ENCODE measurements around the gene SURF6. TPM values are rescaled to one million over a fixed set of nuclear protein-coding genes. Genes with fewer than 3 reads are reported as not detected.
"Not testable (repeated sequence)": the region's sequence is repeated elsewhere in the genome, so short reads cannot be mapped to it uniquely, and the experiment has no call there.

Gene SURF6
- polyA plus RNA-seq, 1 donor: 20.5 TPM

GRCh38 chr9:133329306-133330156 is 6.5 kb downstream of the SURF6 start:
- not testable (repeated sequence) for DNase-seq (ENCODE audit: low read depth)

DNA sequence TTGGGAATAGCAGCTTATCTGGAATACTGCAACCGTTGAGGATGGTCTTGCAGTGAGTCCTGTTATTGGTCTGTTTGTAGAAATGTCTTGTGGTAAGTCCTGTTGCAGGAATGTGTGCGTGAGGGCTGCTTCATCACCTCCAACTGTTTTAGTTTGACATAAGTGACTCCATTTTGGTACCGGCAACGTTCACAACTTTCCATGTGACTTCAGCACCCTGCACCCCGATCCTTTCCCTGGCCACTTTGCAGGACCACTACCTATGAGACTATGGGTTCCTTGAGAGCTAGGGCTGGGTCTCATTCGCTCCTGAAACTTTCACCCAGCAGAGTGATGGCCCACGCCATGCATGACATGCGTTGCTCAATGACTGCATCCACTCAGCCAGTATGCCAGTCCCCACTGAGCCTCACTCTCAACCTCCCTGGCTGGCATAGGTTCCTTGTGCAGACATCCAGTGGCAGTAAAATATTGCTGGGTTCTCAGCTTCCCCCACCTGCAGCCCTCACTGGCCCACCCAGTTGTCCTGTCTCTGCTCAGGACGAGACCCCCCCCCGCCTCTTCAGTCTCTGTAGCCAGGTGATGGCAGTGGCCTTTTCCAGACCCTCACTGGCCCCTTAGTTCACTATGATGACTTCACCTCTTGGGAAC is 8.0 kb downstream of the SURF6 start:
- no peak for DNase-seq (ENCODE audit: low read depth)

GRCh38 chr9:133327021-133327420 is 9.0 kb downstream of the SURF6 start:
- DNase-seq (ENCODE audit: low read depth): not testable (repeated sequence)

DNA sequence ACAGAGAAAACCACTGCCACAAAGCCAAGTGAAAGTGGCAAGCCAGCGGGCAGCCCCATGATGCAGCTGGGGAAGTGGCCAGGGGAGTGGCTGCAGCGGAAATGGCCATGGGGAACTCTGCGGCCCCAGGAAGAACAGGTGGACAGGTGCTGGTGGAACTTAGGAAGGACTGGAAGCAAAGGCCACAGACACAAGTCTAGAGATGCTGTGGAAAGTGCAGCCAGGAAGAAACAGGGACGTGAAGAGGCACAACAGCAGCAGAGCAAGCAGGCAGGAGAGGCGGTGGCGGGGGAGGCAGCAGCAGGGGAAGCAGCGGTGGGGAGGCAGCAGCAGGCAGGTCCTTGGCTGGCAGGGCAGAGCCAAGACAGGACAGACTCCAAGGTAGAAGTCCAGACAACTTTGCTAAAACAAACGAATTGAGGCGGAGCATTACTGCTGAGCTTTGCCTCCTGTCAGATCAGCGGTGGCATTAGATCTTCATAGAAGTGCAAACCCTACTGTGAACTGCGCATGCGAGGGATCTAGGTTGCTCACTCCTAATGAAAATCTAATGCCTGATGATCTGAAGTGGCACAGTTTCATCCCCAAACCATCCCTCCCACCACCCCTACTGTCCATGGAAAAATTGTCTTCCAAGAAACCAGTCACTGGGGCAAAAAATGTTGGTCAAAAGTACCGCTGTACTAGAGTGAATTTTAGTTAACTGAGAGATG is 11.8 kb downstream of the SURF6 start:
- no peak for DNase-seq (ENCODE audit: low read depth)

DNA sequence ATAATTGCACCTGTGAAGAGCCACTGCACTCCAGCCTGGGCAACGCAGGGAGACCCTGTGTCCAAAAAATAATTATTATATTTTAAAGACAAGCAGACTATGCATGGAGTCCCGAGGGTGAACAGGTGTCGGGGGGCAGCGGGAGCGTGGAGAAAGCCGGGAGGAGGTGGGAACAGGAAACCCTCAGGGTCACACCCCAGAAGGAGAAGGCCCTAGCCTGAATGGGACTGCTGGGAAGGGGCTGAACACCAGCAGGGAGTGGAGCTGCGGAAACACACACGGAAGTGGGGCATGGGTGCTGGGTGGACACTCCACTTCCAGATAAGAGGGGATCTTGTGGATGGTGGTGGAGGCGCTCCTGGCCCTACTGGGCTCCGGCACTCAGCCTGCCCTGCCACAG is 12.8 kb downstream of the SURF6 start:
- DNase-seq (ENCODE audit: low read depth): no peak

DNA sequence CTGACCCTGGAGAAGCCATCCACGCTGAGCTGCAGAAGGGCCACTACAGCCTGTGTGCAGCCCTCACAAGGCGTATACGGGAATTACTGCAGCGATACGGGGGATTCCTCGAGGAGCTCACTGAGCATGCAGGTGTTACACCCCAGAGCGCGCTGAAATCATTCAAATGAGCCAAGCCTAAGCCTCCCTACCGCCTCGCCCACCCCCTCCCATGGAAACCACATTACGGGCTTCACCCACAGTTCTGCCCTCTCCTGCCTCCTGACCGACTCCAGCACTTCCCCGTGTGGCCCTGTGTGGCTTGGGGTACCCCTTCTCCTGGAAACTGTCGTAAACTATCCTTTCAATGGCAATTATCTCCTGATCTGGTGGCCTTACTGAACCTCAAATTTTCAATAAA is 13.3 kb downstream of the SURF6 start:
- DNase-seq (ENCODE audit: low read depth): no peak

DNA sequence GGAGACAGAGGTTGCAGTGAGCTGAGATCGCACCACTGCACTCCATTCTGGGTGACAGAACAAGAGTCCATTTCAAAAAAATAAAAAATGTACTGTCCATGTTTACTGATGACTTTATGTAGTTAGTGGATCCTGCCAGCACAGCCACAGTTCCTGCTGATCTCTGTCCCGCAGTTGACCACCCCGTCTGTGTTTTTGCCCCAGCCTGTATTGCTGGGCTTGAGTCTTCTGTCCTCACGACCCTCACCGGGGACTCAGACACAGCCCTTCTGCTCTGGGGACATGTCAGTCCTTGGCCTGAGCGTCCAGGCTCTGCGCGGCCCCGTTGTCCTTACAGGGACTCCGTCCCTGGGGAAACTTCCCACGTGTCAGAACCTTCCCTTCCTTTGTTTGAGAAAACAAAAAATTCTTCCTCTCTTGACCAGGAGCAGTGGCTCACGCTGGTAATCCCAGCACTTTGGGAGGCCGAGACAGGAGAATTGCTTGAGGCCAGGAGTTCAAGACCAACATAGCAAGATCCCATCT is 14.5 kb downstream of the SURF6 start:
- DNase-seq (ENCODE audit: low read depth): no peak

GRCh38 chr9:133320421-133320881 is 15.5 kb downstream of the SURF6 start:
- no peak for DNase-seq (ENCODE audit: low read depth)

DNA sequence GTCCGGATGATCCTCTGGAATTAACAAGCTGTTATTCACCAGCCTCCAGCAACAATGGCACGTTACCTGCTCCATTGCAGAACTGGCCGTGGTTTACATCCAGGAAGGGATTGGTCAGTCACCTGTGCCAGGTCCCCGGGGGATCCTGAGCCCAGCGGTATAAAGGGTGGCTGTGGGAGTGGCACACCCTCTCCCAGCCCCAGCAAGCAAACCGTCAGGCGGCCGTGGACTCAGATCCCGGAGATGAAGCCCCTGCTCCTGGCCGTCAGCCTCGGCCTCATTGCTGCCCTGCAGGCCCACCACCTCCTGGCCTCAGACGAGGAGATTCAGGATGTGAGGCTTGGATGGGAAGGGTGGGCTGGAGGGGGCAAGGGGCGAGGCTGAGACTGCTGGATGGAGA is 18.4 kb downstream of the SURF6 start:
- DNase-seq (ENCODE audit: low read depth): not testable (repeated sequence)

- DNase-seq (ENCODE audit: low read depth): no peak
Observed at GRCh38 chr9:133315997-133316396, 20.0 kb downstream of the SURF6 start.

DNA sequence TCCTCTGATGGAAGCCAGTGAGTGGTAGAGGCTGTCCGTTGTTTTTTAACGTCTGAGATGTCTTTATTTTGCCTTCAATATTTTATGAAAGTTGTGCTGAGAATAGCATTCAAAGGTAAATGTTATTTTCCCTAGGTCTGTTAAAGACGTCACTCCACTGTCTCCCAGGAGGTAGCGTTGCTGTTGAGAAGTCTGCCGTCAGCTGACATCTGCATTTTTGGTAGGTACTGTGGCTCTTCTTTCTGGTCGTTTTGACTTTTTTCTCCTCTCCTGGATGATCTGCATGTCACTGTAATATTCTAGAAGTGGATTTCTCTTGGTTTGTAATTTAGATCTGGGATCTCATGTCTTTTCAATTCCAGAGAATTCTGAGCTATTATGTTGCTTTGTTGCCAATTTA is 26.4 kb downstream of the SURF6 start:
- DNase-seq (ENCODE audit: low read depth): no peak

DNA sequence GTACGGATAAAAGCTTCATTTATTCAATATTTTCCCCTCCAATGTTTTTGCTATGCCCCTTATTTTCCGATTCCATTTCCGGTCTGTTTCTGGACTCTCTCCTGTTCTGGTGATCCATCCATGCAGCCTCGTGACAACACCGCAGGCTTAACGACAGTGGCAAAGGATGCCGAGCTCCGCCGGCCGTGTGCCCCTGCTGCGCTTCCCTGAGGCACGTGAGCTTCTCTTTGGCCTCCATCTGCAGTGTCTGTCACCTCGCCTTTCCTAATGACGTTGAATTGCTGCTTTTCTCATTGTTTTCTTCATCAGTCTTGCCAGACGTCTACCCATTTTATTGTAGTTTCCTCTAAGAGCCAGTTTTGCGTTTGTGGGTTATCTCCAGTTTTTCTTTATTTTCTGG is 28.7 kb downstream of the SURF6 start:
- no peak for DNase-seq (ENCODE audit: low read depth)

GRCh38 chr9:133306242-133307204 is 29.5 kb downstream of the SURF6 start:
- peak; percentile 34 for DNase-seq (ENCODE audit: low read depth)

DNA sequence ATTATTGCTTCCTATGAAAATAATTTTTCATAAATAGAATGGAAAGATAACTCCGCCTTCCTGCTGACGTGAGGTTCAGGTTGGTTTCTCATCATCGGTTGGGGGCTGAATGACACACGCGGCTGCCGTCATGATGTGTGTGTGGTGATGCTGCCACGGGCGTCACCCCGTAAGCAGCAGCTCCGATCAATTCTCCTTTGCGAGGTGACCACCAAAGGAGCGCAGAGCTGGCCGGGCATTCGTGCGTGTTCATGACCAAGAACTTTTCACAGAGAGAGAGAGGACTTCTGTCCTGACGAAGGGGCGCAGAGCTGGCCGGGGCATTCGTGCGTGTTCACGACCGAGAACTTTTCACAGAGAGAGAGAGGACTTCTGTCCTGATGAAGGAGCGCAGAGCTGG is 30.3 kb downstream of the SURF6 start:
- DNase-seq (ENCODE audit: low read depth): no peak

GRCh38 chr9:133304477-133305377 is 31.3 kb downstream of the SURF6 start:
- no peak for DNase-seq (ENCODE audit: low read depth)

DNA sequence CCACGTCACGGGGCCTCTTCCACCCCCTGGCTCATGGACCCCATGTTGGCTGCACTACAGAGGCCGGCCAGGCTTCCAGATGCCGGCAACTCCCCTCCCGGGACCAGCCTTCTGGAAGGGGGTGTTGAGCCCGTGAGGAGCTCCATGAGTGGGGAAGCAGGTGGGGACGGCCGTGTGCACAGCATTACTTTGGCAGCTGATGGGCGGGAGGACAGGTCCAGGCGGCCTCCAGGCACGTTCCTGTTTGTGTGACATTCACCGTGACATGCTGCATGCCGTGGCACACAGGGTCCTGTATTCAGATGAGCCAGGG is 31.9 kb downstream of the SURF6 start:
- DNase-seq (ENCODE audit: low read depth): no peak

DNA sequence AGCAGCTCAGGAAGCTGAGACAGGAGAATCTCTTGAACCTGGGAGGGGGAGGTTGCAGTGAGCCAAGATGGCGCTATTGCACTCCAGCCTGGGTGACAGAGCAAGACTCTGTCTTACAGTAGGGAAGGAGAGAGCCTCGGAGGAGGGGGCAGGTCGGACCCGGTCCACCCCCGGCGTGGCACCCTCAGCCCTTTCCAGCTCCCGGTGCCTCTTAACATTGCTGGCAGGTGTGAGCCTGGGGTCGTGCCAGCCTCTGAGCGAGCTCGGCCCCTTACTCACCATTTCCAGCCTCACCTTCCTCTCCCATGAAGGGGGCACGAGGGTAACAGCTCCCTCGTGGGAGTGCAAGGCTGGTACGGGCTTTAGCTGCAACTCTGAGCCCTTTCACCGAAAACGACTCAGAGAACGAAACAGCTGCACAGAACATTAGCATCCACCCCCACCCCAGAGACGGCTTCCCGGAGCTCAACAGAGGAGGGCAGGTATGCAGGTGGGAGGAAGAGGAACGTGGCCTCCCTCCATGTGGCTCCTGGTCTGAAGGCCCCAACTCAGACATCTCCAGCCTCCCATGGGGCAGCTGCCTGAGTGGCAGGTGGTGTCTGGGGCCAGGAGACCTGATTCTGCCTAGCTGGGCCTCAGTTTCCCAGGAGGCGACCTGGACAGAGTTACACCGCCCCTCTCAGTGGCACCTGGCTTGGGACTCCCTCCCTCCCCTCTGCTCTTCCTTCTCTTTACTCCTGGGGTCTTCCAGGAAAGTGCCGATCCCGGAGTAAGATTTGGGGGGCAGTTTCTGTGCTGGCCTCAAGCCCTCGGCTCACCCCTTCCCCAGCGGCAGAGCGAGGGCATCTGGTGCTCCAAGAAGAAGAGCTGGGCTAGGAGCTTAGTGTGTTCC is 32.5 kb downstream of the SURF6 start:
- DNase-seq (ENCODE audit: low read depth): no peak

DNA sequence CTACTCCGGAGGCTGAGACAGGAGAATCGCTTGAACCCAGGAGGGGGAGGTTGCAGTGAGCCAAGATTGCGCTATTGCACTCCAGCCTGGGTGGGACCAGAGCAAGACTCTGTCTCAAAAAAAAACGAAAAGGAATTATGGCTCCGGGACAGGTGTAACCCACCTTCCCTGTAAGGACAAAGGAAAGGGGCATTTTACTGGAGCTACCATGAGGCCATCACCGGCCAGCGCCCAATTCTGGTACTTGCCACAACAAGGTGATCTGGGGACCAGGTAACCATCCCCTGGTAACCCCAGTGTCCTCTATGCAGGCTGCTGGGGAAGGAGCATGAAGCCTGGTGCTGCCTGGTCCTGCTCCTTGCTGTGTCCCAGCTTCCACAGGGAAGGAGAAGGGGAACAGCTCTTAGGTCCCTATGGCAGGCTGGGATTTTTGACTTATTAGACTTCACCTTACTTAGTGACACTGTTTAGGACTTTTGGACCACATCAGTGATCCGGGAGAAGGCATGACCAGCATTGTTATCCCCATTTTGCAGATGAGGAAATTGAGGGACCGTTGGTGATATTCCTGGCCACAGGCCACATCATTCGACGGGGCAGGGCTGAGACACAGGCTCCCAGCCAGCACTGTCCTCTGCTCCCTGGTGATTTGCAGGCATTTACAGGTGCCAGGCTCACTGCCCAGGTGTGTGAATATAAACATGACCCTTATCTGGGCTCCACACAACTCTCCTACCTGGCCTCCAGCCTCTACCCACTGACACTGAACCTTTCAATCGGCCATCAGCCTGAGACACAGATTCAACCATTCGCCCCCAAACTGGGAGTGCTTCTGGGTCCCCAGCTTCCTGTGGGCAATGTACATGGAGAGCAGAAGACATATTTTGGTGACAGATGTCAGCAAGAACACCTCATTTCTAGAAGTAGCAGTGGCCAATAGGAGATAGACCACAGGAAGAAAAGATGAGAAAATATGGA is 34.4 kb downstream of the SURF6 start:
- DNase-seq (ENCODE audit: low read depth): no peak
